Central memory CD4-positive, alpha-beta T cell (primary cell): ENCODE data around the gene TASP1.
A peak's percentile ranks its signal among the peaks of the same experiment; 100 is the strongest.
"Not testable (repeated sequence)": the region's sequence is repeated elsewhere in the genome, so short reads cannot be mapped to it uniquely, and the experiment has no call there.

Source experiments
- DNase-seq: peaks from one replicate; pipeline ENCODE4 v3.0.0; 2022
- total RNA-seq, 3 experiments: gene quantifications; one replicate each; lab custom pipeline; 2026; lab: John Stamatoyannopoulos, UW

Gene TASP1, protein sequence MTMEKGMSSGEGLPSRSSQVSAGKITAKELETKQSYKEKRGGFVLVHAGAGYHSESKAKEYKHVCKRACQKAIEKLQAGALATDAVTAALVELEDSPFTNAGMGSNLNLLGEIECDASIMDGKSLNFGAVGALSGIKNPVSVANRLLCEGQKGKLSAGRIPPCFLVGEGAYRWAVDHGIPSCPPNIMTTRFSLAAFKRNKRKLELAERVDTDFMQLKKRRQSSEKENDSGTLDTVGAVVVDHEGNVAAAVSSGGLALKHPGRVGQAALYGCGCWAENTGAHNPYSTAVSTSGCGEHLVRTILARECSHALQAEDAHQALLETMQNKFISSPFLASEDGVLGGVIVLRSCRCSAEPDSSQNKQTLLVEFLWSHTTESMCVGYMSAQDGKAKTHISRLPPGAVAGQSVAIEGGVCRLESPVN
- total RNA-seq = 13.9 to 21.2 (median 17.6) reads per million in 3 experiments

DNA sequence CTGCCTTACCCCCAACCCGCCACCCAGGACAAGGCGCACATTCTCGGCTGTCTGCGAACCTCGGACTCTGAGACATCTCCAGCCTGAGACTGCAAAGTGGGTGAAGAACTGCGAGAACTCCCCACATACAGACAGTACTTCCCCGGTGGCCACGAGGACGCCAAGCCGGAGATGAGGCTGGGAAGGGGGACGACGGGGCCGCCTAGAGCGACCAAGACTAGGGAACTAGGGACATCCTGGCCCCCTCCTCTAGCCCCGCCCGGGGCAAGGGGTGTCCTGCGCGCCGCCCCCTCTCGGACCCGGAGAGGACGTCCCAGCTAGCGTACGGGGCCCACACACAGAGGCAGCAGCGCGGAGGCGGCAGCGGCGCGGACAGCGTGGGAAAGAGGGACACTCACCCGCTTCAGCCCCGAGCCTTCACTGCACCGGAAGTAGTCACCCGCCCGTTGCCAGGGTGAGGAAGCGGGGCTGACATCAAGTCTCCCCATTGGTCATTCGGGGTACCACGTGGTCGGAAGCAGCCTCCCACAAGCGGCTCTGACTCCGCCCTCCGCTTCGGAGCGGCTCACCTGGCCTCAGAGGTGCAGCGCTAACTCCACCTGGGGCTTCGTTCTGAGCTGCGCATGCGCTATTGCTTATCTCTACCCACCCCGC lies at the start of gene TASP1:
TASP1 (minus strand) TSS at position 437 of the 654 bp plus-strand sequence. CDS start 8,854 bp downstream, outside the sequence.
- DNase-seq = peak; percentile 95

GRCh38 chr20:13687815-13688214 lies 49.1 kb upstream of the TASP1 start:
- DNase-seq = no peak

DNA sequence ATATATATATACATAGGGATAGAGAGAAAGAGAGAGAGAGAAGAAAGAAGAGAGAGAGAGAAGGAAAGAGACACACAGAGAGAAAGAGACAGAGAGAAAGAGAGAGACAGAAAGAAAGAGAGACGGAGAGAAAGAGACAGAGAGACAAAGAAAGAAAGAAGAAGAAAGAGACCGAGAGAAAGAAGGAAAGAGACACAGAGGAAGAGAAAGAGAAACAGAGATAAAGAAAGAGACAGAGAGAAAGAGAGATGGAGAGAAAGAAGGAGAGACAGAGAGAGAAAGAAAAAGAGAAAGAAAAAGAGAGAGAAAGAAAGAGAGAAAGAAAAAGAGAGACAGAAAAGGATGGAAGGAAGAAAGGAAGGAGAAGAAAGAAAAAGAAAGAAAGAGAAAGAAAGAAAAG lies 46.9 kb upstream of the TASP1 start:
- no peak for DNase-seq

DNA sequence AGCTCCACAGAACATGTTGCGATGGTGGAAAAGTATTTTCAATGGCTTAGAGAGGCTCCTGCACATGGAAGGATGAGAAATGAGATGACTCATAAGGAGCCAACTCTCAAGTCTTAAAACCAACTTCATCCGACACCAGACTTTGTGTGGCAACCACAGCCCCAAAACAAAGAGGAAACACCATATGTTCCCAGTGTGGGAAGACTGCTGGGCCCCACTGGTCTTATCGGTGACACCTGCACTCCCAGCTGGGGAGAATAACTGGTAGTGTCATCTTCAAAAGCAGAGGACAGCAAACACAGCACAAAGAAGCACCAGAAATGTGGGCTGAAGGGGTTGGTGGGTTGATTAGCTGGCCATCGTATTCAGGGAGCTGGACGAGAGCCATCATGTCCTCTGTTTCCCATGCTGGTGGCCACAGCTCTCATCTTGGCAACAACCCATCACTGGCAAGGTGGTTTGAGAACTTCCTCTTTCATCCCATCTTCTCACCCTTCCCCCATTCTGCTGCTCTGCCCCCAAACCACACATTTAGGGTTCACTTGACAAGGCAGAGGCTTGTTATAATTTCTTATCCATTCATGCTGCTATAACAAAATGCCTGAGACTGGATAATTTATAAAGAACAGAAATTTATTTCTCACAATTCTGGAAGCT lies 46.0 kb upstream of the TASP1 start:
- no peak for DNase-seq

DNA sequence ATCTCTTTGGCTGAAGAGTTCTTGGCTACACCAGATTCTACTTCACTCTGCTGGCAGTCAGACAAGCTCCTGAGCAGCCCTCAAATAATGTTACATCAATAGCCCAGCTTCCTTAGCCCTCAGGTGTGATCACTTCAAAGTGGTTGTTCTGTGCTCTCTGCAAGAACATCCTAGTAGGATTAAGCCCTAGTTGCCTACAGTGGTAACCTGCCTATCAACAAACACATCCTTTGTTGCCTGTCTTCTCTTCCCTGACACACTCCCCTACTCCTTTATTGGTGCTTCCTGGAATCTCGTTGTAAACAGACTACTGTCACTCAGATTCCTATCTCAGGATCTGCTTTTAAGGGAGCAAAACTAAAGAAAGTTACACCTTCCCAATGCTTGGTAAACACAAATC lies 45.1 kb upstream of the TASP1 start:
- no peak for DNase-seq

- DNase-seq = no peak
Measured at GRCh38 chr20:13681248-13682125, 42.8 kb upstream of the TASP1 start.

DNA sequence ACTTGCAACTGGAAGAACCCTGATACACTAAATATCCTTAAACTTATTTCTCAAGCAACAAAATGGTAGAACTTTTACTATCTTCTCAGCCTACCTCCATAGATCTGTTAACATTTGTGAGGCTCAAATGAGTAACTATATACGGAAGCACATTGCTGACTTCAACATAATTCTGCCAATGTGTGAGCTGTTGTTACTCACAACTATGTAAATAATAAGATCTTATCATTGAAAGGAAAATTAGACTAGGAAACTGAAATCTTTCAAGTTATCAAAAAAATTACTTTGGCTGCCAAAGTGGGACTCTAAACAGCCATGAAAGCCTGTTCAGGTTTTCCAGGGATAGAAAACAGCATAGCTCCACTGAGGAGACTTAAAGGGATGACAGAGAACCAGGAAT lies 40.2 kb upstream of the TASP1 start:
- no peak for DNase-seq

DNA sequence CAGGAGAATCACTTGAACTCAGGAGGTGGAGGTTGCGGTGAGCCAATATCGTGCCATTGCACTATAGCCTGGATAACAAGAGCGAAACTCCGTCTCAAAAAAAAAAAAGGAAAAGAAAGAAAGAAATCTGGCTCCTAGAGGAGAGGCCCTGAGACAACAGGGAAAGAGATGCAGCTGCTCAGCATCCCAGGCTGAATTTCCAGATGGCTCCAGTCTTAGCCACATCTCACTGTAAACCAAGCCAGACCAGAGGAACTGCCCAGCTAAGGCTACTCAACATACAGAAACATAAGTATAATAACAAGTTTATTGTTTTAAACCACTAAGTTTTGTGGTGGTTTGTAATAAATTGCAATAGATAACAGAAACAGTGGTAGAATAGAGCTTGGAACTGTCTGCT lies 38.5 kb upstream of the TASP1 start:
- DNase-seq = no peak

DNA sequence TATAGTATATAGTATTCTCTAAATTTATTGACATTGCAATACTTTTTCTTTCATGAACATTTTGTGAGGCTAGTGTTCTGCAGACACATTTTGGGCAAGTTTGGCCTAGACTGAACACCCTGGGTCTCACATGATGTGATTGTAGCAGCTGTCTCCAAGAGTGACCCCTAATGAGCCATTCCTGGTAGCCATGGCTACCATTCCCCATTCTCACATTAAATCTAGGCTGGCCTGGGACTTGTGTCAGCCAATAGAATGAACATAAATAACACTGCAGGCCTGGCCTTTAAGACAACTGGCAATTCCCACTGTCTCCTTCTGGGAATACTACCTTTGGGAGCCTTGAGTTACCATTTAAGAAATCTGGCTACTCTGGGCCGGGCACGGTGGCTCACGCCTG lies 38.0 kb upstream of the TASP1 start:
- DNase-seq = no peak

GRCh38 chr20:13672690-13673089 lies 34.0 kb upstream of the TASP1 start:
- DNase-seq = no peak

DNA sequence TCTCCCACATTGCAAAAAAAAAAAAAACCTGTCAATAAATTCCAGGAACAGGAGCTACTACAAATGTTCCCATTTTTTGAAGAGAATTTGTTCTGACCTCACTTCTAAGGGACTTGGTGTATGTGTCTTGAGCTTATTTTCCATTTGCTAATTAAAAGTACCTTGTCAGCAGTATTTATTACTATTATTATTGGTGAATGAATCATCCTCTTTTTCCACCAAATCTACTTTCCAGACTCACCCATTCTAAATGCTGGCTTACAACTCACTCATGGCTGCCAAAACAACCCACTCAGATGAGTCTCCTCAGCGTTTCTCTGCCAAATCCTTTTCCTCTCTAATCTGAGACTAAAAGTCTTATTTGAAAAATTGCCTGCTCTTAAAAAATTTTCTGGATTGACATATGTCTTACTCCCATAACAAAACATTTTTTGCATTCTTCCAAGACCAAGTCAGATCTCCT lies 33.2 kb upstream of the TASP1 start:
- no peak for DNase-seq

DNA sequence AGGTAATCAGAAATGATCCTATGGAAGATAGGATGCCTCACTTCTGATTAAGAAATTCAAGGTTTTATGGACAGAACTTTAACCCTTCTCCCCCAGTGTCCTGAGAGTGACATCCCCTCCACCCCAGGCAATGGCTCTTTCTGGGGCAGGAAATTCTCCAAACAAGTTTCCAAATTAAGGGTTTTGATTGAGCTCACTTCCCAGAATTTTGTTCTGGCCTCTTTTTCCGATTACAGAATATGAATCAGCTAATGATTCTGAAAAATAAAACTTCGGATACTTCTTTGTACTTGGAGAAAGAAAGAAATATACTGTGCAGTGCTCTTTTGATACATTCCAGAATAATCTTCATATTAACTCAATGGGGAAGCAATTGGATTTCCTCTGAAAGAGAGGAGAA lies 32.8 kb upstream of the TASP1 start:
- DNase-seq = no peak

DNA sequence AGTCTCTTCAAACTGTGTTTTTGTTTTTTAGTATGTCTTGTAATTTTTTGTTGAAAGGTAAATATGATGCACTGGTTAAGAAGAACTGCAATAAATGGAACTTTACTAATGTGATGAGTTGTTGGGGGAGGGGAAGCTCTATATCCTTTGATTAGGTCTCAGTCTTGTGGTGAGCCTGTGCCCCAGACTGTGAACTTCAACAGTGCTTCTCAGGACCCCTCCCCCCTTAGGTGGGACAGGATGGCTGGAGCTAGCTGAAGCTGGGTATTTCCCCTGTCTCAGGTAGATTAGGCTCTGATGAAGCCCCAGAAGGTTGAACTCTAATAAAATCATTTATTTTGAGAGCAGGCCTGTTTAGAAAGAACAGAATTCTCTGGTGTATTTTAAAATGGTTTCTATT lies 31.4 kb upstream of the TASP1 start:
- DNase-seq = no peak

- DNase-seq = no peak
Measured at GRCh38 chr20:13665709-13666395, 27.1 kb upstream of the TASP1 start.

GRCh38 chr20:13661070-13661685 lies 22.4 kb upstream of the TASP1 start:
- no peak for DNase-seq

GRCh38 chr20:13659288-13659687 lies 20.6 kb upstream of the TASP1 start:
- DNase-seq = no peak

DNA sequence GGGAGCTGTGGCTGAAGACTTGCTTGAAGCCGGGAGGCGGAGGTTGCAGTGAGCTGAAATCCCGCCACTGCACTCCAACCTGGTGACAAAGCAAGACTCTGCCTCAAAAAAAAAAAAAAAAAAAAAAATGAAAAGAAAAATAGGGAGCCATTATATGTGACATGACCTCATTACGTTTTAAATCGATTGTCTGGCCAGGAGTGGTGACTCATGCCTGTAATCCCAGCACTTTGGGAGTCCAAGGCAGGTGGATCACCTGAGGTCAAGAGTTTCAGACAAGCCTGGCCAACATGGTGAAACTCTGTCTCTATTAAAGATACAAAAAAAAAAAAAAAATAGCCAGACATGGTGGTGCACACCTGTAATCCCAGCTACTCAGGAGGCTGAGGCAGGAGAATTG lies 19.3 kb upstream of the TASP1 start:
- not testable (repeated sequence) for DNase-seq

GRCh38 chr20:13656721-13657368 lies 18.1 kb upstream of the TASP1 start:
- DNase-seq = no peak

DNA sequence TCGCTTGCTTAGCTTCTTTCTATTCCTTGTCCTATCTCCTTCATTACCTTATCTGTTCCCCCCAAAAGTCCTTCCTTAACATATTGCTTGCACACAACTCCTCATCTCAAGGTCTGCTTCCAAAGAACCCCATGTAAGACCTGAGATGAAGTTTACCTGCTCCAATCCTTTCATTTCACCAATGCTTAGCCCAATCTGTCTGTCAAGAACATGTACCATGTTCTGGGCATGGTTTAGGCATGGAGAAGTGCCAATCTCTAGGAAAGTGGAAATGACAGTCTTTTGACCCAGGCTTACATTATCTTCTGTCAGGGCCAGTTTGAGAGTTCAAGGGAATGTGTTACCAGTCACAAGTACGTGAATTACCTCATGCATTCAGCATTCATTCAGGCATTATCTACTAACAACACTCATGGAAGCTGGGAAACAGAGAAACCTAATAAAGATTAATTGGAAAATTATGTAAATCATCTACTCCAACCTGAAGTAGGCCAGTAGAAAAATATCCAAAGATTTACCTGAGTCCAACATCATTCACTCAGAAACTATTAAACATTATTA lies 15.8 kb upstream of the TASP1 start:
- DNase-seq = no peak

DNA sequence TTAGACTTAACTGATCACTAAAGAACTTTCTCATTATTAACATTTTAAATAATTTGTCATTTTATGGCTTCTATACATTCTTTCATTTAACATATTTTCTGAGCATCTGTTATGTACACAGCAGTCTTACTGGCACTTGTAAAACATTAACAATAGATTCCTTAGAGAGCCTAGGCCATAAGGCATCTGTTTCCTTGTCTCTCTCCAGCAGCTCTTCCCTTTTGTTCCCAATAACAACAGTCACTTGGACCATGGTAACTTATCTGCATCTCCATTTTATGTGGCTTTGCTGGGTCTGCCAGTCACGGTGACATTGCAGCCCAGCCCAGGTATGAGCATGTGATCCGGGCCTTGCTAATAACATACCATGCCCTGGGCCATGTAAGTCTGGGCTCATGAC lies 11.7 kb upstream of the TASP1 start:
- DNase-seq = no peak
